ENCODE data around the gene FGF14.

Gene FGF14

GRCh38 chr13:102177431-102177830 is 224.4 kb downstream of the FGF14 start:
- DNase-seq (ENCODE audit: extremely low read depth, low read depth), result no peak
- no peak for TF ChIP-seq CTCF (IDR thresholded peaks at IDR 0.05; ENCODE audit: low read depth, low read length, missing control alignments)
- H3K4me3 ChIP-seq (replicated peaks; ENCODE audit: low read depth, low read length), result no peak overlapping the region

GRCh38 chr13:102176846-102177245 is 225.0 kb downstream of the FGF14 start:
- DNase-seq (ENCODE audit: extremely low read depth, low read depth), result no peak

GRCh38 chr13:102172406-102172805 is 229.4 kb downstream of the FGF14 start:
- no peak for TF ChIP-seq CTCF (IDR thresholded peaks at IDR 0.05; ENCODE audit: low read depth, low read length, missing control alignments)
- no peak for DNase-seq (ENCODE audit: extremely low read depth, low read depth)
- no peak overlapping the region for H3K4me3 ChIP-seq (replicated peaks; ENCODE audit: low read depth, low read length)

More at GRCh38 chr13:102176846-102177245, 225.0 kb downstream of the FGF14 start:
- TF ChIP-seq CTCF (IDR thresholded peaks at IDR 0.05; ENCODE audit: low read depth, low read length, missing control alignments), result no peak
- H3K4me3 ChIP-seq (replicated peaks; ENCODE audit: low read depth, low read length), result no peak overlapping the region

GRCh38 chr13:102170305-102170704 is 231.5 kb downstream of the FGF14 start:
- no peak for TF ChIP-seq CTCF (IDR thresholded peaks at IDR 0.05; ENCODE audit: low read depth, low read length, missing control alignments)
- no peak overlapping the region for H3K4me3 ChIP-seq (replicated peaks; ENCODE audit: low read depth, low read length)
- DNase-seq (ENCODE audit: extremely low read depth, low read depth), result no peak

- DNase-seq (ENCODE audit: extremely low read depth, low read depth), result no peak
- TF ChIP-seq CTCF (IDR thresholded peaks at IDR 0.05; ENCODE audit: low read depth, low read length, missing control alignments), result no peak
- no peak overlapping the region for H3K4me3 ChIP-seq (replicated peaks; ENCODE audit: low read depth, low read length)
Observed at GRCh38 chr13:102169471-102170015, 232.3 kb downstream of the FGF14 start.

GRCh38 chr13:102152790-102153189 is 249.1 kb downstream of the FGF14 start:
- DNase-seq (ENCODE audit: extremely low read depth, low read depth), result no peak
- H3K4me3 ChIP-seq (replicated peaks; ENCODE audit: low read depth, low read length), result no peak overlapping the region
- no peak for TF ChIP-seq CTCF (IDR thresholded peaks at IDR 0.05; ENCODE audit: low read depth, low read length, missing control alignments)

- no peak overlapping the region for H3K4me3 ChIP-seq (replicated peaks; ENCODE audit: low read depth, low read length)
- no peak for DNase-seq (ENCODE audit: extremely low read depth, low read depth)
- TF ChIP-seq CTCF (IDR thresholded peaks at IDR 0.05; ENCODE audit: low read depth, low read length, missing control alignments), result no peak
Observed at GRCh38 chr13:102147353-102147752, 254.5 kb downstream of the FGF14 start.

Measured in HFF-Myc (cell line).